Middle frontal gyrus (tissue), 1 donor: ENCODE measurements around the gene PPM1L.
"Not testable (repeated sequence)": the region's sequence is repeated elsewhere in the genome, so short reads cannot be mapped to it uniquely, and the experiment has no call there.

Source experiments
- DNase-seq: peaks from one replicate; pipeline ENCODE4 v3.0.0-alpha.2; 2015; ENCODE audit warnings: low spot score; ENCODE audit errors: extremely low spot score

PPM1L gene

DNA sequence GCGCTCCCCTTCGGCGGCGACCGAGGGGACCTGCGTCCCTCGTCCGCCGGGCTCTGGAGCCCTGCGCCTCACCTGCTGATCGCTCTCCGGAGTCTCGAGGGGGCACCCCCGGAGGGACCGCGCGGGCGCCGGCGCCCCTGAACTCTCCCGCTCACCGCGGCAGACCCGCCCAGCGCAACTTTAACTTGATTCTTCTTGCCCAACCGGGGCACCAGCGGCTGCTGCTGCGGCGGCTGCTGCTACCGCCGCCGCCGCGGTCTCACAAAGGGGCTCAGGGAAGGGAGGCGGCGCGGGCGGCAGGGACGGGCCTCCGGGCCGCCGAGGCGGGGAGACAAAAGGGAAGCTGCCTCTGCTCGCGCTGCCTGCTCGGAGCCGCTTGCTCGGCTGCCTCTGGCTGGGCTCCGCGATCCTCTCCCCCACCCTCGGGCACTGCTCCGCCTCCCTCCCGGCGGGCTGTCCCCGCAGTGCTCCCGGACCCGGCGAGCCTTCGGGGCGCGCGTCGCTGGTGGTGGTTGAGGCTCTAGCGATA lies at the start of gene PPM1L:
PPM1L (plus strand) TSS at position 456 of the 529 bp plus-strand sequence.
- no peak for DNase-seq

DNA sequence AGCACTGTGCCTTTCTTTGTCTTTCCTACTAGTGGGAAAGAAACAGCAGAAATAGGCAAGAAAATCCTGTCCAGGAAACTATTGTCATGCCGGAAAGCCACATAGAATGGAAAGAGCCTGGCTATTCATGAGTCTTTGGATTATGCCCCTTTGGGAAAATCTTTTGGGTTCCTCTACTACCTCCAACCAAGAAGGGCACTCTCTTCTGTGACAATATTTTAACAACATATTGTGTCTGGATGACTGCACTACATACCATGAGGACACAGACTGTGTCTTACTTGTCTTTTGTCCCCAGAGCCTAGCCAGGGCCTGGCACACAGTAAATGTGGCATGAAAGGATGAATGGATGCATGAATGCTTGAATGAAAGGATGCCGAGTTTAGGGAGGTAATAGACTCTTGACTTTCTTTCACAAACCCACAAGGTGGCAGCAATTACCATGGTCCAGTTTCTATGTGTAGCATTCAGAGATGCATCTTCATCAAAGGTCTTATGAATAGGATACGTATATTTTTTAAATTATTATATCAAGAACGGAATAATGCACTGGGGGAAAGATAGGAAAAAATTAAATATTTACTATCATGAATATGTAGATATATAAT lies 48.7 kb upstream of the PPM1L start:
- DNase-seq = peak; percentile 44

DNA sequence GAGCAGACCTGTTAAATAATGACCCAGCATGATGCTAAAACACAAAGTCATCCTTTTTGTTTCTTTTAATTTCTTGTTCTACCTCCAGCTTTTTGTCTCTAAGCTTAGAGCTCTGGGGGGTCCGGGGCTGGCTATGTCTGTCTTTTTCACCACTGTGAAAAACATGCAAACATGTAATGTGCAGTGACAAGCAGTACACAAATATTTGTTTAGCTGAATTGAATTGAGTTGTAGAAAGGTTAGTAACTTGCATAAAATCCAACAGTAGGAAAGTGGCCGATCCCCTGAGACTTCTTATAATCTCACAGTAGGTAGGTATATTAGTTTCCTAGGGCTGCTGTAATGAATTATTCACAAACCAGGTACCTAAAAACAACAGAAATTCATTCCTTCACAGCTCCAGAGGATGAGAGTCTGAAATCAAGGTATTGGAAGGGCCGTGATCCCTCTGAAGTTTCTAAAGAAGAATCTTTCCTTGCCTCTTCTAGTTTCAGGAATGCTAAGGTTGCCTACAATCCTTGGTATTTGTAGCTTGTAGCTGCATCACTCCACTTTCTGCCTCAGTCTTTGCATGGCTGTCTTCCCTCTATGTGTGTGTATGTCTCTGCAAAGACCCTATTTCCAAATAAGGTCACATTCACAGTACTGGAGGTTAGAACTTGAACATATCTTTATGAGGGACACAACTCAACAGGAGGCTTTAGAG lies 46.4 kb upstream of the PPM1L start:
- no peak for DNase-seq

DNA sequence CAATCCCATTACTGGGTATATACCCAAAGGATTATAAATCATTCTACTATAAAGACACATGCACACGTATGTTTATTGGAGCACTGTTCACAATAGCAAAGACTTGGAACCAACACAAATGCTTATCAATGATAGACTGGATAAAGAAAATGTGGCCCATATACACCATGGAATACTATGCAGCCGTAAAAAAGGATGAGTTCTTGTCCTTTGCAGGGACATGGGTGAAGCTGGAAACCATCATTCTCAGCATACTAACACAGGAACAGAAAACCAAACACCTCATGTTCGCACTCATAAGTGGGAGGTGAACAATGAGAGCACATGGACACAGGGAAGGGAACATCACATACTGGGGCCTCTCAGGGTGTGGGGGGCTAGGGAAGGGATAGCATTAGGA lies 42.9 kb upstream of the PPM1L start:
- not testable (repeated sequence) for DNase-seq

DNA sequence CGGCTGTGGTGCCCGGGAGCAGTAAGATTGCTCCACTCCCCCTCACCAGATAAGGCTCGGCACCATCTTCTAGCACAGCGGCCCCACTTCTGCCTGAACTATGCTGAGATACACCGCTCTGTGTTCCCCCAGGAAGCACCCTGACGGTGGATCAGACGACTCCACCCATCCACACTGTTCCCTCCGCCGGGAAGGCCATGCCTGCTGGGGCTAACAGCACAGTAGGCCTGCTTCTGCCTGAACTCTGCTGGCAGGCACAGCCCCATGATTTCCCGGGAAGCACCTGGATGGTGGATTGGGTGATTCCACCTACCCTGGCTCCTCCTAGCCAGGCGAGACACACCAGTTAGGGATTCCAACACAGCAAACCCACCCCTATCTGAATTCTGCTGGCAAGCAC lies 36.3 kb upstream of the PPM1L start:
- no peak for DNase-seq

DNA sequence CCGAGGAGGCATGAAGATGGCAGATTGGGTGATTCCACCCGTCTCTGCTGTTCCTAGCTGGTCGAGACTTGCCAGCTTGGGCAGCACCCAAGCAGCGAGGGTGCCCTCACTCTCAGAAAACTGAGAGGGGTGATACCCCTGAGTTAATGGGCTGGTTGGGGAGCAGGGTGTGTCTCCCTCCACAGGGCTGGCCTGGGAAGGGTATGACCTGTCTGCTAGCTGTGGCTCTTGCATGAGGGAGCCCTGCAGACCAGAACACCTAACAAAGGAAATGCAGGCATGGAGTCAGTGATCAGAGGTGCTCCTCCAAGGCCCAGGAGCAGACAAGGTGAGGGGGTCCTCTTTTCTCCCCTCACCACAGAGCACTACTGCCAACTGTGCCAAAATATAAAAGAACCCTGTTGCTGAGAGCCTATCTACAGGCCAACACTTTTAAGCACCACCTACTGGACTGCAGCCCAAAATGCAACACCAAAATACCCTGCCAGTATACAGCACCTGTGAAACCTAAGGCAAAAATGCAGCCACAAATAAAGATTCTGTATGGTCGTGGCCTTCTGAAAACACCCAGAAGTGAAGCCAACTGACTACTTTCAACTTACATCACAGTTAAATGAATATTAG lies 35.8 kb upstream of the PPM1L start:
- DNase-seq = no peak

DNA sequence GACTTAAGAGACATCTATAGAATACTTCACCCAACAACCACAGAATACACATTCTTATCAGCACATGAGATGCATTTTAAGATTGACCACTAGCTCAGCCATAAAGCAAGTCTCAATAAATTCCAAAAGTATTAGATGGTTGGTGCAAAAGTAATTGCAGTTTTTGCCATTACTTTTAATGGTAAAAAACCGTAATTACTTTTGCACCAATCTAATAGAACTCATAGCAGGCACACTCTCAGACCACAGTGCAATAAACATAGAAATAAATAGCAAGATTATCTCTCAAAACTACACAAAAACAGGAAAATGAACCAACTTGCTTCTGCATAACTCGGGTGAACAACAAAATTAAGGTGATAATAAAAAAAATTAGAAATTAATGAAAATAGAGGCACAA lies 33.7 kb upstream of the PPM1L start:
- no peak for DNase-seq

DNA sequence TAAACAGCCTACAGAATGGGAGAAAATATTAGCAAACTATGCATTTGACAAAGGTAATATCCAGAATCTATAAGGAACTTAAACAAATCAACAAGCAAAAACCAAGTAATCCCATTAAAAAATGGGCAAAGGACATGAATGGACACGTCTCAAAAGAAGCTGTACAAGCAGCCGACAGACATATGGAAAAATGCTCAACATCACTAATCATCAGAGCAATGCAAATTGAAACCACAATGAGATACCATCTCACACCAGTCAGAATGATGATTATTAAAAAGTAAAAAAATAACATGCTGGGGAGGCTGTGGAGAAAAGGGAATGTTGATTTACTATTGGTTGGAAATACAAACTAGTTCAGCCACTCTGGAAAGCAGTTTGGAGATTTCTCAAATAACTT lies 30.7 kb upstream of the PPM1L start:
- no peak for DNase-seq

DNA sequence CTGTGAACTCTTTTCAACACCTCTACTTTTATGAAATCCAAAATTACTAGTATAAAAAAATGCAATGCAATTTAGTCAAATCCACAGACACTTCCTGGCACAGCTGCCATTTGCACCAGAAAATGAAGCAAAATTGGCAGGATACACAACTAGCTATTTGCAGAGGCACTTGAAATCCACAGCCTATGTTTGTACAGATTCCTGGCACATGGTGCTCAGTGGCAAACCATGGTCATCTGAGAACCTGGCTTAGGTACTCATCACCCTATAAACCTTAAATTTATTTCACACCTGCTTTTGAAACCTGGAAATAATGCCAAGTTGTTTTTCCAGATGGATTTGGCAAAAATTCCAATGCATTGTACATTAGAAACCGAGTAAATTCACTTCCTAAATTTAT lies 20.2 kb upstream of the PPM1L start:
- DNase-seq = no peak

DNA sequence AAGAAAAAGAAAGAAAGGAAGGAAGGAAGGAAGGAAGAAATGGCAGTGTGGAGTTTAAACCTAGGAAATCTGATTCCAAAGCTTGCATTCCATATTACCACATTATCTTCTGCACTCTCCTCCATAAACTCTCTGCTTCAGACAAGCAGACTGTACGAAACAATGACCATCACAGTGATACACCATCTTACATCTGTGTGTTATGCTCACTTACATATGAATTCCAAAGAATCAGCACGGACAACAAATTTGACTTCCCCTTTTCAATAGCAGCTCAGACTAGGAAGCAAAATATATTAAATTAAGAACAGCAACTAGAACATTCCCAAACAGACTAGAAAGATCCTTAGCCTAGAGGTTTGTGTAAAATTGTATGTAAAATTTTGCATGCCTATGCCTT lies 18.0 kb upstream of the PPM1L start:
- no peak for DNase-seq

DNA sequence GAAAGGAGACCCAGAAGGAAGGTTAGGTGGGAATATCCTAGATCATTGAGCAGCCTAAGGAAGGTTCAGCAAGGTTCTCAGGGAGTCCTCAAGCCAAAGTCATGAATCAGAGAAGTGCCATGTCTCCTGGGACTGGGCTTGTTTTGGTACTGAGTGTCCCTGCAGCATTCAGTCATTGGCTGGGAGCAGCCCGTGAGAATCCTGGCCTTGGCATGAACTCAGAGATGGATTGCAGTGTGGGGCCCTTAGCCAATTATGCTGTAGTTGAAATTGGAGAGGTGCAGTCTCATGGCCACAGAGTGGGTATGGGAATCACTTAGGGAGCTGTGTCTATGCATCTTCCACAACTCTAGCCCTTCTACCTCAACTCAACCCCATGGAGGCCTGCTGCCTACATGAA lies 17.0 kb upstream of the PPM1L start:
- DNase-seq = no peak

DNA sequence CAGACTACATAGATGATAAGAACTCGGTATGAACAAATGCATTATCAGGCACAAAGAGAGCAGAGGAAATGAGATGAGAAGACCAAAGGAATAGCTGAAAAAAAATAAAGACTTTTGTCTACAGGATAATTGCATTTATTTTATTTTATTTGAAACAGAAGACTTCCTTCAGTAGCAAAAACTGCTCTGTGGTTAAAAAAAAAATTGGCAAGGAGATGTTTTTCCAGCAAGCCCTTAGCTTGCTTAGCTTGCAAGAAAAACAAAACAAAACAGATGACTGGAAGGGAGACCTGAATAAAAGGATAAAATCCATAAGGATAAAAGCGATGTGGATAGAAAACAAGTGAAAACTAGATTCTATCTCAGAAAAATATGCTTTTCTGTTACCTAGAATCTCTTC lies 9.1 kb upstream of the PPM1L start:
- no peak for DNase-seq

DNA sequence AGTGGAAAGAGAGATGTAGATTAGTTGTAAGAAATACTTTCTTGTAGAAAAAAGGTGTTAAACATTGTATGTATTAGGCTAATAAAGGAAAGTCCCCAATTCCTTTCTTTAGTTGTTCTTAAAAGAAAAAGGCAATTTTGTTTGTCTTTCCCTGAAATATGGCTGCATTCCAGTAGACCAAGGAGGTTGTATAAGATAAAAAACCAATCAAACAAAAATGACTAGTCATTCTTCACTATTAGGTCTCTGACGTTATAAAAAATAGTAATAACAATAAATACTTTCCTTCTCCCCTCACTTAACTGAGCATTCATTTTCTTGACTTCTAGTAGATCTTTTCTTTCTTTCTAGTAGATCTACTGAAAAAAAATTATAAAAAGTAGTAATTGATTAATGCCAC lies 8.6 kb upstream of the PPM1L start:
- no peak for DNase-seq

DNA sequence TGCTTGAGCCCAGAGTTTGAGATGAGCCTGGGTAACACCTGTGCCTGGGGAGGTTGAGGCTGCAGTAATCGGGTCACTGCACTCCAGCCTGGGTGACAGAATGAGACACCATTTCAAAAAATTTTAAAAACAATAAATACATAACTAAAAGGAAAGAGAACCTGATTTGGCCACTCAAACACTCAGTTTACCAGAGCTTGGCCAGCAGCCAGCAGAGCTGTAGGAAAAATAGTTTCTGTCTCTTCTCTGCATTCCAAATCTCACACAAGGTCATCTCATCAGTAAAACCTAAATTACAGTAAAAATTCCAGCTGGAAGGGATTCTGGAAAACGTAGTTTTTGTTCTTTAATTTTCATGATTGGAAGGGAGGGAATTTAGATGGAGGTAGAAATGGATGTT lies 7.8 kb upstream of the PPM1L start:
- DNase-seq = no peak

DNA sequence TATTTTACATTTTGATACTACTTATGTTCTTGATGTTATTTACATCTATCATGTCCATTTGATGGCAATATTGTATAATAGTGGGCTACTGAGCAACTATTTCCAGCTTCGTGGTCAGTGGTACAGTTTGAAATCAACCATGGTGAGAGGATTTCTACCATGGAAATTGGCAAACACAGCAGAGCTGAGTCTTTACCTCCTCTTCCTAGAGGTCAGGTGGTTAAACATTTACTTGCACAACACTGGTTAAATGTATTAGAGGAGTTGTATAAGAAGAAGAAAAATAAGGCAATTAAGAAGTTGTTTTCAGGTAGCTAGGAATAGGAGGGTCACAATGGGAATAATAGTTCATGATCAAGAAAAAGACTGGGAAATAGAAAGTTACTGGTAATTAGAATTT lies 7.2 kb upstream of the PPM1L start:
- DNase-seq = no peak

DNA sequence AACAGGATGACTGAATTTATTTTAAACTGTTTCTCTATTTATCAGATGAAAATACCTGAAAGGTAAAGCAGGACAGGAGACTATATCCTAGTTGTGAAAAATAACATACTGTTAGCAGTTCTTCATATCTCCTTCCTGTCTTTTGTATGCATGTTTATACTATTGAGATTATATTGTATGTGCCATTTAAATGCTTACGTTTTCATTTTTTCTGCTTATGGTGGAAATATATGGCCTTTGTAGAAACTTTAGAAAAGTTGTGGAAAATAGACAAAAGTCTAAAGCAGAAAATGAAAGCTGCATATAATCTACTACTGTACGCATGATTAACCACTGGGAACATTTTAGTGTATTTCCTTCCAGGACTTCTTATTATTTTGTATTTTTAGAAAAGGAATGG lies 2.1 kb upstream of the PPM1L start:
- no peak for DNase-seq

DNA sequence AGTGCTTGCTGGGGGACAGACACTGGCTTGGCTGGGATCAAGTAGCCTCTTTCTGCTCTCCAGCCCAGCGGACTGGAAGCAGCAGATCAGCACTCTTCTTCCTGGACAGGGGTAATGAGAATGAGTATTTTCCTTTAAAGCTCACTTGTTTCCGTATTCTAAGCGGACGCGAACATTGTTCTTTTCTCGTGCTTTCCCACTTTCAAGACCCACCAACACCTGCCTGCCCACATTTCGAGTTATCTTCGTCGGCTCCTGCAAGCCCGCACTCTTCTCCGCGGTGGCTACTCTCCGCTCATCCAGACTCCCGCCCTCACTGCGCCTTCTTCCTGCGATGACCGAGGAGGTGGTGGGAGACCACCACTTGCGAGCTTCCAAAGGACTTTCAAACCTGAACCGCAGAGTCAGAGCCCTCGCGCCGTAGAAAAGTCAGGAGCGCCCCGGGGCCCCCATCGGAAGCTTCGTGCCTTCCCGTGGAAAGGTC lies 1.6 kb upstream of the PPM1L start:
- DNase-seq = no peak

DNA sequence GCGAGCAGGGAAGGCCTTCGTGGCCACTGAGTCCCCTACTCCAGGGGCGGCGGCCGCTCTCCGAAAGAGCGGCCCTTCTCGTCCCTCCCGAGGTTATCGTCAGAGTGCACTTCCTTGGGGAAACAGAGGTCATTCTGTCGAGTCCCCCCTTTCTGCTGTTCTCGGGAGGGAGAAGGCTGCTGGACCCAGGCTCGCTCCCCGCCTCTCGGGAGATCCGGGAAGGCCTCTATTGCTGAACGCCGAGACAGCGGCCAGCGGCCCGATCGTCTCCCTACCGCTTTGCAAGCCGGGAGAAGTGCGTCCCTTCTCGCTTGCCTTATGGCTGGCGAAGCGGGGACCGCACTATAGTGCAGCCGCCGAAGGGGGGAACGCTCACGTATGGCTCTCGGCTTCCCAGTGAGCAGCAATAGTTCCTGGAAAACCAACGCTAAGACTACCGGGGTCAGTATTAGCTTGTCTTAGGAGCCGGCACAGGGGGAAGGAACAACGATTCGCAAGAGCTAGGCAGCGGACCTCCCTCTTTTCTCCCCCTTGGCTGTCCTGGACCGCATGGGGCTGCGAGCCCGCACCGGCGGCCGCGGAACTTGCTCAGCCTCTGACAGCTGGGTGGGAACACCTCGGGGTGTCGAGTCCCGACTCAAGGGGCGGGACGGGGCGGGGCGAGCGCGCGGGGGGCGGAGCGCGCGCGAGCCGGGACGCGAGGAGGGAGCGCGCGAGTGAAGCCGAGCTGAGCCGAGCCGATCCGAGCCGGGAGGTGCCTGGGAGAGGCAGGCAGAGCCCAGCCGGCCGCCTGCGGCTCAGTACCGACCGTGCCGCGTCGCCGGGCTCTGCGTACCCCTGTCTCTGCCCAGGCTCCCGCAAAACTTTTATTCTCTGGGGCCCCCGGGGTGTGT lies 930 bp upstream of the PPM1L start:
- peak; percentile 89 for DNase-seq

DNA sequence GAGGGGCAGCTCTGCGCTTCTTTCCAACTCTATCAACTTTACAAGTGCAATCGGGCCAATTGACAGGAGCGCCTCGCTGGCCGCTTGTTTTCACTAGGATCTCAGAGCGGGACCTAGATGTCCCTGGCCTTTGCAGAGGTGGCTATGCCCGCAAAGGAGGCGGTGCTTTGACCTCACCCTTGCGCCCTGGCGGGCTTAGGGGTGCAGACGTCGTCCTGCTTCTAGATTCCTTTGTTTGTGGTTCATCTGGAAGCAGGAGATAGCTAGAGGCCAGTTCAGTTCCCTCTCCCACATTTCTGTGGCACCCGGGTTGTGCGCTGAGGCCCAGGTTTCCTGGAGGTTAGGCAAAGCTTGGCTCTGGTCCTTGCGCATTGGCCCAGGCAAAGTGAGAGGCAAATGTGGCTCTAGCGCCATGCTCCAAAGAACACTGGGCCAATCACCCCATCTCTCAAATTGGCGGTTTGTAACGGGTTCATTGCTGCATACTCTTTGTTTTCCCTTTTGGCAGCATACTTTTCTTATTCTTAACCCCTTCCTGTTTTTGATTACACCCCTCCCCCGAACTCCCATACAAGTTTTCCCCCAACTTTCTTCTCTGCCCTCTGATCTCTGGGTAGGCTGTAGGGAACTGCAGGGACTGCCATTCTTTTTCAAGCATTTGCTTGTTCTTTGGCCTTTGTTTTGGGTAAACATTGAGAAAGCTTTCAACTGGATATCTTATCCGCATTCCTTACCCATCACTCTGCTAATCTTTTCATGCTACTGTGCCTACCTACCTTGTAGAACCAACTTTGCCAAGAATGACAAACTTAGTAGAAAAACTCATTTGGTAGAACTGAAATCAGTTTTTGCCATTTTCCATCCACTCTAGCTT lies 1.4 kb downstream of the PPM1L start:
- no peak for DNase-seq

DNA sequence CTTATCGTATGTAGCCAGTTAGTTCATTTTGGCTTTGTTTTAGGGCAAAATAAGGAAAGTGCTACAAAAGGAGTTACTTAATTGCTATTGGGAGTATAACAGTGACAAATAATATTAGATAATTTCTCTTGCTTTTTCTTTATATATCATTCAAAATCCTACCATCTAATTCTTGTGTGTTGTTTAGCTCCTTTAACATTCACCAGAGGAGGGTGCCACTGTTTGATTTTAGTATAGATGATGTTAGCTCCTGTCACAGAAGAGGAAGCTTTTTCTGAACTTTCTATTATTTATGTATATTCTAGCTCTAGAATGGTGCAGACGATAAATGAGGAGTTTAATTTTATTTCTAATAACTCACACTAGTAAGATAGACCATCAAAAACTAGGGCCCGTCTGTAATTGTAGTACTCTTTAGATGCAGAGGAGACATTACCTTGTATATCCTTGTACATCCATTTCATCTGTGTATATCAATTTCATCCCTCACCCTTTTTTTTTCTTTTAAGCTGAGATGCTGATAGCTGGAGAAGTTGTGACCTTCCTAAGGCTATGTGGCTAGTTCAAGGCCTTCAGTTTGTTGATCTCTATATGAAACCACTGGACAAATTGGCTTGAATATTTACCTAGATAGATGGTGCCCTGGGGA lies 3.0 kb downstream of the PPM1L start:
- DNase-seq = no peak
